MM.1S (cell line): ENCODE data around the gene CEP19.

Source experiments
- DNase-seq: peaks from one replicate; pipeline ENCODE4 v3.0.0-alpha.2; 2015
- H2AFZ ChIP-seq: fragments of 300-600 bp; sonication (generic); 2 replicates; pipeline ENCODE4 v1.6.0; 2016; ENCODE audit warnings: antibody characterized with exemption, low read length
- H3F3A ChIP-seq: fragments of 300-600 bp; sonication (generic); 2 replicates; pipeline ENCODE4 v1.6.1; 2016; ENCODE audit warnings: mild to moderate bottlenecking, antibody characterized with exemption, low read length, moderate library complexity, mixed read lengths; ENCODE audit not compliant: insufficient read depth
- H3K27ac ChIP-seq: fragments of 300-600 bp; sonication (generic); 2 replicates; pipeline ENCODE4 v1.5.1; 2016; ENCODE audit warnings: mild to moderate bottlenecking, low read length
- H3K27me3 ChIP-seq: fragments of 300-600 bp; sonication (generic); replicated peaks from 2 replicates; pipeline ENCODE4 v1.6.0; 2016; ENCODE audit warnings: low read length; ENCODE audit not compliant: insufficient read depth
- H3K36me3 ChIP-seq: fragments of 300-600 bp; sonication (generic); replicated peaks from 2 replicates; pipeline ENCODE4 v1.6.1; 2016; ENCODE audit warnings: mild to moderate bottlenecking, low read length, mixed read lengths; ENCODE audit not compliant: insufficient read depth
- H3K4me1 ChIP-seq: fragments of 300-600 bp; sonication (generic); 2 replicates; pipeline ENCODE4 v1.6.1; 2016; ENCODE audit warnings: low read length, mixed read lengths
- H3K4me2 ChIP-seq: fragments of 300-600 bp; sonication (generic); 2 replicates; pipeline ENCODE4 v1.6.0; 2016; ENCODE audit warnings: low read depth, low read length
- H3K4me3 ChIP-seq: fragments of 300-600 bp; sonication (generic); 2 replicates; pipeline ENCODE4 v1.5.1; 2016; ENCODE audit warnings: low read length, mixed read lengths
- H3K79me2 ChIP-seq: fragments of 300-600 bp; sonication (generic); 2 replicates; pipeline ENCODE4 v1.6.1; 2016; ENCODE audit warnings: mixed run types, low read length, mixed read lengths
- H3K9ac ChIP-seq: fragments of 300-600 bp; sonication (generic); 2 replicates; pipeline ENCODE4 v1.6.1; 2016; ENCODE audit warnings: low read length, mixed read lengths
- H3K9me2 ChIP-seq: fragments of 300-600 bp; sonication (generic); replicated peaks from 2 replicates; pipeline ENCODE4 v1.6.1; 2016; ENCODE audit warnings: mild to moderate bottlenecking, low read length, mixed read lengths; ENCODE audit not compliant: insufficient read depth
- H3K9me3 ChIP-seq: fragments of 300-600 bp; sonication (generic); replicated peaks from 2 replicates; pipeline ENCODE4 v1.6.1; 2016; ENCODE audit warnings: mild to moderate bottlenecking, low read length, mixed read lengths; ENCODE audit not compliant: insufficient read depth
- H4K20me1 ChIP-seq: fragments of 300-600 bp; sonication (generic); 2 replicates; pipeline ENCODE4 v1.6.1; 2016; ENCODE audit warnings: mild to moderate bottlenecking, low read length, moderate library complexity, mixed read lengths; ENCODE audit not compliant: insufficient read depth
- EZH2 ChIP-seq: fragments of 300-600 bp; sonication (generic); optimal IDR thresholded peaks from 2 replicates; pipeline ENCODE3; 2017; ENCODE audit warnings: low read depth, mild to moderate bottlenecking, antibody characterized with exemption, low read length, mixed read lengths
- EZH2phosphoT487 ChIP-seq: fragments of 300-600 bp; sonication (generic); IDR thresholded peaks from 2 replicates; pipeline ENCODE4 v1.6.1; 2018; ENCODE audit warnings: antibody characterized with exemption, low read length
- TF ChIP-seq, protein P1 (sequence below): fragments of 300-600 bp; sonication (generic); IDR thresholded peaks from 2 replicates; pipeline ENCODE4 v1.5.1; 2016; ENCODE audit warnings: antibody characterized with exemption, low read length, mixed read lengths

Gene CEP19

DNA sequence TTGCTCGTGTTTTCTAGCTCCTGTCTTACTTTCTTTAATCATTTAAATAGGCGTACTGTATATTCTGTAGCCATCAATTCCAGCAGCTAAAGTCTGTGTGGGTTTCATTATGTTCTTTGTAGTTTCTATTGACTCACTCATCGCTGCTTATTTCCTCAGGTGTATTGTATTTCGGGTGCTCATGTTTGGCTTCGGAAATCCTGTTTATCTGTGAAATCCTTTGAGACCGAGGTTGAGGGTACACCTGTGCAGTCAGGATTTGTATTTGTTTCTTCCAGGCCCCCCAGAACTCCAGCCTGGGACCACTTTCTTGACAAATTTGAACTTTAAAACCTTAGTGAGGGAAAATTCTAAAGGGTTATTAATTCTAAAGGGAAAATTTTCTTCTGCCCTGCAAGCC is 25.6 kb upstream of the CEP19 start:
- H4K20me1 ChIP-seq, result peaks cover 6% of the 10 kb centered on the region; the same call in 1 of the 2 replicates
- H3K79me2 ChIP-seq, result peaks cover 28% of the 10 kb centered on the region
- no peaks in the 10 kb centered on the region for H3K27me3 ChIP-seq
- no peak overlapping the region for H2AFZ ChIP-seq
- no peaks in the 10 kb centered on the region for H3K9me2 ChIP-seq
- no peak overlapping the region for H3K4me2 ChIP-seq
- H3K4me3 ChIP-seq, result no peak overlapping the region
- TF ChIP-seq EZH2 (no peak), EZH2phosphoT487 (no peak)
- TF ChIP-seq, protein P1, sequence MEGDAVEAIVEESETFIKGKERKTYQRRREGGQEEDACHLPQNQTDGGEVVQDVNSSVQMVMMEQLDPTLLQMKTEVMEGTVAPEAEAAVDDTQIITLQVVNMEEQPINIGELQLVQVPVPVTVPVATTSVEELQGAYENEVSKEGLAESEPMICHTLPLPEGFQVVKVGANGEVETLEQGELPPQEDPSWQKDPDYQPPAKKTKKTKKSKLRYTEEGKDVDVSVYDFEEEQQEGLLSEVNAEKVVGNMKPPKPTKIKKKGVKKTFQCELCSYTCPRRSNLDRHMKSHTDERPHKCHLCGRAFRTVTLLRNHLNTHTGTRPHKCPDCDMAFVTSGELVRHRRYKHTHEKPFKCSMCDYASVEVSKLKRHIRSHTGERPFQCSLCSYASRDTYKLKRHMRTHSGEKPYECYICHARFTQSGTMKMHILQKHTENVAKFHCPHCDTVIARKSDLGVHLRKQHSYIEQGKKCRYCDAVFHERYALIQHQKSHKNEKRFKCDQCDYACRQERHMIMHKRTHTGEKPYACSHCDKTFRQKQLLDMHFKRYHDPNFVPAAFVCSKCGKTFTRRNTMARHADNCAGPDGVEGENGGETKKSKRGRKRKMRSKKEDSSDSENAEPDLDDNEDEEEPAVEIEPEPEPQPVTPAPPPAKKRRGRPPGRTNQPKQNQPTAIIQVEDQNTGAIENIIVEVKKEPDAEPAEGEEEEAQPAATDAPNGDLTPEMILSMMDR, result no peak
- H3K36me3 ChIP-seq, result no peaks in the 10 kb centered on the region; the same call in 1 of the 2 replicates
- H3K9ac ChIP-seq, result no peak overlapping the region
- peaks cover 7% of the 10 kb centered on the region for H3K4me1 ChIP-seq
- no peaks in the 10 kb centered on the region for H3K9me3 ChIP-seq
- H3F3A ChIP-seq, result peaks cover 20% of the 10 kb centered on the region
- DNase-seq, result no peak
- H3K27ac ChIP-seq, result no peak overlapping the region

DNA sequence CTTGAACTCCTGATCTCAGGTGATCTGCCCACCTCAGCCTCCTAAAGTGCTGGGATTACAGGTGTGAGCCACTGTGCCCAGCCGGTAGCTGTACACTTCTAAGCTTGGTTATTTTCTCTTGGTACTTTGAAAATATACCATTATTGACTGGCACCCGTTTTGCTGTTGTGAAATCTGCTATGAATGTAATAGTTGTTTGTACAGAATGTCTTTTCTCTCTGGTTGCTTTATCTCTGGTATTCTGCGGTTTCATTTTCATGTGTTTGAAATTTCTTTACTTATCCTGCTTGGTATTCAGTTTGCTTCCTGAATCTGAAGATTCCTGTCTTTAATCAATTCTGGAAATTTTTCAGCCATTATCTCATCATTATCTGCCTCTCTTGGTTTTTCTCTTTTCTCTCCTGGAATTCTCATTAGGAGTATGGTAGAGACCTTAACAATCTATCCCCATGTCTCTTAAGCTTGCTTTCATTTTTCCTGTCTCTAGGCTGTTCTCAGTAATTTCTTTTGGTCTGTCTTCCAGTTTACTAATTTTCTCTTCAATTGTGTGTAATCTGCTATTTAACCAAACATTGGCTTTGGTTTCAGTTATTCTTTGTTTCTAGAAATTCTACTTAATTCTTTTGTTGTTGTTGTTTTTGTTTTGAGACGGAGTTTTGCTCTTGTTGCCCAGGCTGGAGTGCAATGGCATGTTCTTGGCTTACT is 24.8 kb upstream of the CEP19 start:
- Histone ChIP-seq H4K20me1 (peaks cover 6% of the 10 kb centered on the region; the same call in 1 of the 2 replicates), H3K4me2 (no peak overlapping the region), H2AFZ (no peak overlapping the region)

DNA sequence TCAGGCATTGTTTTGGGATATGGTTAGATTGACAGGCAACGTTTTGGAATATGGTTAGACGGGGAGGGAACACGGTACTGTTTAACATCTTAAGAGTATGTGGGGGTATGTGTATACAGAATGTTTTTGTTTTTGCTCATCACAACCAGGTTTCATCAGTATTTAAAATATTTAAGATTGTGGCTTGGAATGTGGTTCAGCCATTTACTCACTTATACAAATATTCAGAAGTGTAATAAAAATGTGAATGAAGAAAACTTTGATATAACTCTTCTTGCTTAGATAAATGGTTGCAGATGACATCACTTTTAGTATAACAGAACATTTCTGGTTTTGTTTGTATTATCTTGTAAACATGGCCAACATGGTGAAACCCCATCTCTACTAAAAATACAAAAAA is 23.7 kb upstream of the CEP19 start:
- H4K20me1 ChIP-seq, result no peaks in the 10 kb centered on the region
- H2AFZ ChIP-seq, result no peak overlapping the region
- no peaks in the 10 kb centered on the region for H3K27me3 ChIP-seq
- no peaks in the 10 kb centered on the region; the same call in 1 of the 2 replicates for H3K36me3 ChIP-seq
- H3K9me3 ChIP-seq, result no peaks in the 10 kb centered on the region
- TF ChIP-seq EZH2, result no peak
- TF ChIP-seq, protein P1, result no peak
- no peak for TF ChIP-seq EZH2phosphoT487
- no peak overlapping the region for H3K9ac ChIP-seq
- peaks cover 14% of the 10 kb centered on the region for H3F3A ChIP-seq
- H3K4me2 ChIP-seq, result no peak overlapping the region
- no peak for DNase-seq
- no peaks in the 10 kb centered on the region for H3K9me2 ChIP-seq
- H3K4me1 ChIP-seq, result no peaks in the 10 kb centered on the region
- H3K27ac ChIP-seq, result no peak overlapping the region
- H3K4me3 ChIP-seq, result no peak overlapping the region
- H3K79me2 ChIP-seq, result peaks cover 9% of the 10 kb centered on the region

More for the DNA sequence above, 24.8 kb upstream of the CEP19 start:
- no peaks in the 10 kb centered on the region for H3K9me2 ChIP-seq
- no peak overlapping the region for H3K27ac ChIP-seq
- no peaks in the 10 kb centered on the region; the same call in 1 of the 2 replicates for H3K36me3 ChIP-seq
- peaks cover 7% of the 10 kb centered on the region for H3K4me1 ChIP-seq
- no peaks in the 10 kb centered on the region for H3K9me3 ChIP-seq
- no peak overlapping the region for H3K9ac ChIP-seq
- TF ChIP-seq EZH2 (no peak), EZH2phosphoT487 (no peak)
- TF ChIP-seq, protein P1, result no peak
- no peaks in the 10 kb centered on the region for H3K27me3 ChIP-seq
- H3F3A ChIP-seq, result peaks cover 20% of the 10 kb centered on the region
- H3K4me3 ChIP-seq, result no peak overlapping the region
- H3K79me2 ChIP-seq, result peaks cover 20% of the 10 kb centered on the region
- no peak for DNase-seq
